Measurements from ENCODE around the gene CTNNA3.
A peak's percentile ranks its signal among the peaks of the same experiment; 100 is the strongest.

The CTNNA3 gene

GRCh38 chr10:67665491-67665890 is 30.5 kb downstream of the CTNNA3 start:
- H3K36me3 ChIP-seq (ENCODE audit: control insufficient read depth, insufficient read depth, low read length, severe bottlenecking) = no peaks in the 10 kb centered on the region
- peaks cover 20% of the 10 kb centered on the region for H3K4me1 ChIP-seq (ENCODE audit: control insufficient read depth, insufficient read depth, low read length)
- no peaks in the 10 kb centered on the region for H3K27me3 ChIP-seq (replicated peaks; ENCODE audit: control insufficient read depth, insufficient read depth, low read length)
- no peaks in the 10 kb centered on the region for H3K9me3 ChIP-seq (ENCODE audit: control insufficient read depth, low read length)
- H3K9ac ChIP-seq (ENCODE audit: low read length) = no peak overlapping the region
- peak; percentile 31 for DNase-seq (ENCODE audit: low read depth)
- no peak overlapping the region for H3K4me3 ChIP-seq (ENCODE audit: low read length)

GRCh38 chr10:67664942-67665341 is 31.1 kb downstream of the CTNNA3 start:
- Histone ChIP-seq H3K4me1 (ENCODE audit: control insufficient read depth, insufficient read depth, low read length) (peaks cover 20% of the 10 kb centered on the region), H3K9ac (ENCODE audit: low read length) (no peak overlapping the region), H3K27me3 (replicated peaks; ENCODE audit: control insufficient read depth, insufficient read depth, low read length) (no peaks in the 10 kb centered on the region), H3K36me3 (ENCODE audit: control insufficient read depth, insufficient read depth, low read length, severe bottlenecking) (no peaks in the 10 kb centered on the region), H3K4me3 (ENCODE audit: low read length) (no peak overlapping the region), H3K9me3 (ENCODE audit: control insufficient read depth, low read length) (no peaks in the 10 kb centered on the region)
- DNase-seq (ENCODE audit: low read depth) = peak; percentile 73

- Histone ChIP-seq H3K9me3 (ENCODE audit: control insufficient read depth, low read length) (no peaks in the 10 kb centered on the region), H3K4me3 (ENCODE audit: low read length) (no peak overlapping the region), H3K27me3 (replicated peaks; ENCODE audit: control insufficient read depth, insufficient read depth, low read length) (peaks cover under 1% of the 10 kb centered on the region), H3K36me3 (ENCODE audit: control insufficient read depth, insufficient read depth, low read length, severe bottlenecking) (no peaks in the 10 kb centered on the region), H3K4me1 (ENCODE audit: control insufficient read depth, insufficient read depth, low read length) (peaks cover 20% of the 10 kb centered on the region), H3K9ac (ENCODE audit: low read length) (no peak overlapping the region)
- no peak for DNase-seq (ENCODE audit: low read depth)
These were observed 32.4 kb downstream of the CTNNA3 start for GRCh38 chr10:67663449-67664087.

GRCh38 chr10:67662415-67662814 is 33.6 kb downstream of the CTNNA3 start:
- no peaks in the 10 kb centered on the region for H3K9me3 ChIP-seq (ENCODE audit: control insufficient read depth, low read length)
- H3K9ac ChIP-seq (ENCODE audit: low read length) = no peak overlapping the region
- H3K36me3 ChIP-seq (ENCODE audit: control insufficient read depth, insufficient read depth, low read length, severe bottlenecking) = no peaks in the 10 kb centered on the region
- no peak for DNase-seq (ENCODE audit: low read depth)
- H3K4me1 ChIP-seq (ENCODE audit: control insufficient read depth, insufficient read depth, low read length) = peaks cover 20% of the 10 kb centered on the region
- peaks cover 5% of the 10 kb centered on the region for H3K27me3 ChIP-seq (replicated peaks; ENCODE audit: control insufficient read depth, insufficient read depth, low read length)
- H3K4me3 ChIP-seq (ENCODE audit: low read length) = no peak overlapping the region

- H3K9ac ChIP-seq (ENCODE audit: low read length) = no peak overlapping the region
- H3K36me3 ChIP-seq (ENCODE audit: control insufficient read depth, insufficient read depth, low read length, severe bottlenecking) = no peaks in the 10 kb centered on the region
- DNase-seq (ENCODE audit: low read depth) = no peak
- H3K27me3 ChIP-seq (replicated peaks; ENCODE audit: control insufficient read depth, insufficient read depth, low read length) = peaks cover 11% of the 10 kb centered on the region
- no peaks in the 10 kb centered on the region for H3K9me3 ChIP-seq (ENCODE audit: control insufficient read depth, low read length)
- peaks cover under 1% of the 10 kb centered on the region for H3K4me1 ChIP-seq (ENCODE audit: control insufficient read depth, insufficient read depth, low read length)
- no peak overlapping the region for H3K4me3 ChIP-seq (ENCODE audit: low read length)
These were observed 36.5 kb downstream of the CTNNA3 start for GRCh38 chr10:67659497-67659896.

- Histone ChIP-seq H3K27me3 (replicated peaks; ENCODE audit: control insufficient read depth, insufficient read depth, low read length) (peaks cover 11% of the 10 kb centered on the region), H3K4me3 (ENCODE audit: low read length) (no peak overlapping the region), H3K36me3 (ENCODE audit: control insufficient read depth, insufficient read depth, low read length, severe bottlenecking) (no peaks in the 10 kb centered on the region), H3K9me3 (ENCODE audit: control insufficient read depth, low read length) (no peaks in the 10 kb centered on the region), H3K9ac (ENCODE audit: low read length) (no peak overlapping the region), H3K4me1 (ENCODE audit: control insufficient read depth, insufficient read depth, low read length) (no peaks in the 10 kb centered on the region)
- DNase-seq (ENCODE audit: low read depth) = no peak
These were observed 38.2 kb downstream of the CTNNA3 start for GRCh38 chr10:67657775-67658174.

GRCh38 chr10:67650558-67650957 is 45.4 kb downstream of the CTNNA3 start:
- H3K4me3 ChIP-seq (ENCODE audit: low read length) = no peak overlapping the region
- H3K9me3 ChIP-seq (ENCODE audit: control insufficient read depth, low read length) = no peaks in the 10 kb centered on the region
- H3K4me1 ChIP-seq (ENCODE audit: control insufficient read depth, insufficient read depth, low read length) = no peaks in the 10 kb centered on the region
- no peak overlapping the region for H3K9ac ChIP-seq (ENCODE audit: low read length)
- H3K27me3 ChIP-seq (replicated peaks; ENCODE audit: control insufficient read depth, insufficient read depth, low read length) = no peaks in the 10 kb centered on the region
- no peak for DNase-seq (ENCODE audit: low read depth)
- H3K36me3 ChIP-seq (ENCODE audit: control insufficient read depth, insufficient read depth, low read length, severe bottlenecking) = no peaks in the 10 kb centered on the region

GRCh38 chr10:67648613-67649229 is 47.3 kb downstream of the CTNNA3 start:
- H3K36me3 ChIP-seq (ENCODE audit: control insufficient read depth, insufficient read depth, low read length, severe bottlenecking) = no peaks in the 10 kb centered on the region
- H3K4me1 ChIP-seq (ENCODE audit: control insufficient read depth, insufficient read depth, low read length) = no peaks in the 10 kb centered on the region
- H3K27me3 ChIP-seq (replicated peaks; ENCODE audit: control insufficient read depth, insufficient read depth, low read length) = no peaks in the 10 kb centered on the region
- H3K9me3 ChIP-seq (ENCODE audit: control insufficient read depth, low read length) = no peaks in the 10 kb centered on the region
- DNase-seq (ENCODE audit: low read depth) = no peak
- H3K4me3 ChIP-seq (ENCODE audit: low read length) = no peak overlapping the region
- H3K9ac ChIP-seq (ENCODE audit: low read length) = no peak overlapping the region

GRCh38 chr10:67630904-67631303 is 65.1 kb downstream of the CTNNA3 start:
- no peak for DNase-seq (ENCODE audit: low read depth)
- no peaks in the 10 kb centered on the region for H3K36me3 ChIP-seq (ENCODE audit: control insufficient read depth, insufficient read depth, low read length, severe bottlenecking)
- H3K9me3 ChIP-seq (ENCODE audit: control insufficient read depth, low read length) = no peaks in the 10 kb centered on the region
- H3K4me3 ChIP-seq (ENCODE audit: low read length) = no peak overlapping the region
- no peaks in the 10 kb centered on the region for H3K27me3 ChIP-seq (replicated peaks; ENCODE audit: control insufficient read depth, insufficient read depth, low read length)
- no peak overlapping the region for H3K9ac ChIP-seq (ENCODE audit: low read length)
- no peaks in the 10 kb centered on the region for H3K4me1 ChIP-seq (ENCODE audit: control insufficient read depth, insufficient read depth, low read length)

- DNase-seq (ENCODE audit: low read depth) = peak; percentile 64
These were observed 66.5 kb downstream of the CTNNA3 start for GRCh38 chr10:67629461-67629971.

GRCh38 chr10:67622984-67623383 is 73.0 kb downstream of the CTNNA3 start:
- Histone ChIP-seq H3K4me3 (ENCODE audit: low read length) (no peak overlapping the region), H3K9me3 (ENCODE audit: control insufficient read depth, low read length) (peaks cover 5% of the 10 kb centered on the region), H3K9ac (ENCODE audit: low read length) (no peak overlapping the region), H3K36me3 (ENCODE audit: control insufficient read depth, insufficient read depth, low read length, severe bottlenecking) (no peaks in the 10 kb centered on the region), H3K27me3 (replicated peaks; ENCODE audit: control insufficient read depth, insufficient read depth, low read length) (no peaks in the 10 kb centered on the region), H3K4me1 (ENCODE audit: control insufficient read depth, insufficient read depth, low read length) (no peaks in the 10 kb centered on the region)
- DNase-seq (ENCODE audit: low read depth) = no peak

More at GRCh38 chr10:67629461-67629971, 66.5 kb downstream of the CTNNA3 start:
- no peak overlapping the region for H3K9ac ChIP-seq (ENCODE audit: low read length)
- H3K4me3 ChIP-seq (ENCODE audit: low read length) = no peak overlapping the region
- H3K27me3 ChIP-seq (replicated peaks; ENCODE audit: control insufficient read depth, insufficient read depth, low read length) = no peaks in the 10 kb centered on the region
- H3K9me3 ChIP-seq (ENCODE audit: control insufficient read depth, low read length) = no peaks in the 10 kb centered on the region
- H3K36me3 ChIP-seq (ENCODE audit: control insufficient read depth, insufficient read depth, low read length, severe bottlenecking) = no peaks in the 10 kb centered on the region
- H3K4me1 ChIP-seq (ENCODE audit: control insufficient read depth, insufficient read depth, low read length) = no peaks in the 10 kb centered on the region
